ENCODE results near the gene MGAT3. TPM values are rescaled to one million over a fixed set of nuclear protein-coding genes. Genes with fewer than 3 reads are reported as not detected.
A peak's percentile ranks its signal among the peaks of the same experiment; 100 is the strongest.

Gene MGAT3
- total RNA-seq, 4 donors from 2014 or later = 0.08 to 1.3 (median 0.62) TPM

GRCh38 chr22:39526736-39527171, 69.9 kb downstream of the MGAT3 start:
- intact Hi-C loops (cut with DNase I) = no loop called here
- peak overlapping the region in 3 of 4 donors; percentile 62 to 70 (median 67) for H3K27ac ChIP-seq
- WGBS, 2 donors = 58 to 66% methylated on average over 2 to 4 of the region's 4 CpGs
- H3K4me3 ChIP-seq = no peak overlapping the region
- no peaks in the 10 kb centered on the region for H3K9me3 ChIP-seq
- peaks cover 12 to 68% (median 22%) of the 10 kb centered on the region in 3 donors for H3K36me3 ChIP-seq
- H3K27me3 ChIP-seq = no peaks in the 10 kb centered on the region
- no peak for DNase-seq
- no peak for TF ChIP-seq POLR2A (IDR thresholded peaks at IDR 0.05)
- TF ChIP-seq, protein P1, sequence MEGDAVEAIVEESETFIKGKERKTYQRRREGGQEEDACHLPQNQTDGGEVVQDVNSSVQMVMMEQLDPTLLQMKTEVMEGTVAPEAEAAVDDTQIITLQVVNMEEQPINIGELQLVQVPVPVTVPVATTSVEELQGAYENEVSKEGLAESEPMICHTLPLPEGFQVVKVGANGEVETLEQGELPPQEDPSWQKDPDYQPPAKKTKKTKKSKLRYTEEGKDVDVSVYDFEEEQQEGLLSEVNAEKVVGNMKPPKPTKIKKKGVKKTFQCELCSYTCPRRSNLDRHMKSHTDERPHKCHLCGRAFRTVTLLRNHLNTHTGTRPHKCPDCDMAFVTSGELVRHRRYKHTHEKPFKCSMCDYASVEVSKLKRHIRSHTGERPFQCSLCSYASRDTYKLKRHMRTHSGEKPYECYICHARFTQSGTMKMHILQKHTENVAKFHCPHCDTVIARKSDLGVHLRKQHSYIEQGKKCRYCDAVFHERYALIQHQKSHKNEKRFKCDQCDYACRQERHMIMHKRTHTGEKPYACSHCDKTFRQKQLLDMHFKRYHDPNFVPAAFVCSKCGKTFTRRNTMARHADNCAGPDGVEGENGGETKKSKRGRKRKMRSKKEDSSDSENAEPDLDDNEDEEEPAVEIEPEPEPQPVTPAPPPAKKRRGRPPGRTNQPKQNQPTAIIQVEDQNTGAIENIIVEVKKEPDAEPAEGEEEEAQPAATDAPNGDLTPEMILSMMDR (IDR thresholded peaks at IDR 0.05) = no peak
- peaks cover 60 to 97% (median 74%) of the 10 kb centered on the region in 3 donors for H3K4me1 ChIP-seq

GRCh38 chr22:39527481-39527961, 70.7 kb downstream of the MGAT3 start:
- peak overlapping the region; percentile 48 to 70 (median 64) for H3K27ac ChIP-seq
- H3K36me3 ChIP-seq = peaks cover 6 to 60% (median 14%) of the 10 kb centered on the region in 3 donors
- no peak for DNase-seq
- intact Hi-C loops (cut with DNase I) = no loop called here
- no peak overlapping the region for H3K4me3 ChIP-seq
- TF ChIP-seq POLR2A (IDR thresholded peaks at IDR 0.05) = no peak
- TF ChIP-seq, protein P1 (IDR thresholded peaks at IDR 0.05) = no peak
- H3K9me3 ChIP-seq = no peaks in the 10 kb centered on the region
- 28 to 56% methylated on average over 3 of the region's 6 CpGs for WGBS, 2 donors
- no peaks in the 10 kb centered on the region for H3K27me3 ChIP-seq
- H3K4me1 ChIP-seq = peaks cover 56 to 94% (median 69%) of the 10 kb centered on the region in 3 donors

DNA sequence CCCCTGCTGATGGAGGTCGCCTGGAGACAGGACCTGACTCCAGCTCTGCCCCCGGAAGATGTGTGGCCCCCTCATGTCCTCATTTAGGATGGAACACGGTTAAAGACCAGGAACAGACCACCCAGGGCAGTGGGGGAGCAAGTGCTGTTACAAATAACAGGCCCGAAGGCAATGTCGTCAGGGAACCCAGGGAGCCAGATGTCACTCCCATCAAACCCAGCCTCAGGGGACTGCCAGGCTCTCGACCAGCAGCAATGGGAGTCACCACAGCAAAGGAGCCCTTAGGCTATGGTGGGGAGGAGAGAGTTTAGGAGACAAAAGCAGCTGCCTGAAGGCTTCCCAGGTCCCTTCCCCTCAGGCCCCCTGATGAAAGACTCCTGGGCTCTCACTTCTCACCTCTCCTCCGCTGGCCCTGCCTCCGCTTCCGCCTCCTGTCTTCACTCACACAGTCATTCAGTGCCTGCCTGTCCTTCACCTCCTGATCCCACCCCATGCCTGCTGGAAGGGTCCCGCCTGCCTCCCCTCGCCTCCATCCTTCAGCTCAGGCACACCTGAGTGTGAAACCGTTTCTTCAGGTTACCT, 71.4 kb downstream of the MGAT3 start:
- TF ChIP-seq, protein P1 (IDR thresholded peaks at IDR 0.05) = no peak
- TF ChIP-seq POLR2A (IDR thresholded peaks at IDR 0.05) = no peak
- peak overlapping the region; percentile 48 to 70 (median 64) for H3K27ac ChIP-seq
- WGBS, 2 donors = 54 to 78% methylated on average over 8 to 10 of the region's 12 CpGs
- no peaks in the 10 kb centered on the region for H3K27me3 ChIP-seq
- H3K36me3 ChIP-seq = peaks cover 0 to 54% (median 11%) of the 10 kb centered on the region in 3 donors
- peak overlapping the region in 2 of 4 donors; percentile 14 to 15 for H3K4me3 ChIP-seq
- intact Hi-C loops (cut with DNase I) = no loop called here
- H3K4me1 ChIP-seq = peaks cover 50 to 91% (median 62%) of the 10 kb centered on the region in 3 donors
- DNase-seq = no peak
- no peaks in the 10 kb centered on the region for H3K9me3 ChIP-seq

DNA sequence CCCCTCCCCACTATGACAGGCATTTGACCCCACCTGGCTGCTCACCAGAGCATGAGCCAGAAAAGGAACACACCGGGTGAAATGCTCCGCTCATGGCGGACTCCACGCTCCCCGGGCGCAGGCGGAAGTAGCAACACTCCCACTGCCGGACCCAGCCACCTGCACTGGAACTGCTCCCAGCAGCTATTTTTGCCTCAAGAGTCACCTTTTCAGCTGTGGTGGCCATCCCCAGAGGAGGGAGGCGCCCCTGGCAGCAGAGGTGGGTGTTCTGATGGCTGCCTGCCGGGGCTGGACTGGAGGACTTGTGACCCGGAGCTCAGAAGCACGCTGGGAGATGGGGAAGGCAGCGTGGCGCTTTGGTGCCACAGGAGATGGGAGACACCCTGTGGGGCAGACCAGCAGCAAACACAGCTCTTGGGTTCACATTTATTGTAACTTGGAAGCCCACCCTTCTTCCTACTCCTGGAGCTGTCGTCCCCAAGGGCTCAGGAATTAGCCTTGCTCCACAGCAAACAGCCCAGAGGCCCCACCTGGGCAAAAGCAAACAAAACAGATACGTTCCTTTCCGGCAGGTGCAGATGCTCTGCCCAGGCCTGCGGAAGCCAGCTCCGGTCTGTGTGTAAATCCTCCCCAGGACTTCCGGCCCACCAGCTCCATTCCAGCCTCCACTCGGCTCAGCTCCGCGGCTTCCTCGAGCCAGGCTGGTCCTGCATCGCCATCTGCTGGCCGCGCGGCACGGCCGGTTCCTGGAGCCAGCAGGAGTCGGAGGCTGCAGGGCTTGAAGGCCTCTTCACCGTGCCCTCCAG, 72.1 kb downstream of the MGAT3 start:
- peaks cover 0 to 48% (median 10%) of the 10 kb centered on the region in 3 donors for H3K36me3 ChIP-seq
- peak overlapping the region; percentile 48 to 70 (median 64) for H3K27ac ChIP-seq
- WGBS, 2 donors = 0 to 26% methylated on average over 5 to 11 of the region's 32 CpGs
- no peaks in the 10 kb centered on the region for H3K9me3 ChIP-seq
- peak overlapping the region in 3 of 4 donors; percentile 14 to 50 (median 15) for H3K4me3 ChIP-seq
- DNase-seq = peak; percentile 60
- no peaks in the 10 kb centered on the region for H3K27me3 ChIP-seq
- intact Hi-C loops (cut with DNase I) = no loop called here
- H3K4me1 ChIP-seq = peaks cover 49 to 88% (median 55%) of the 10 kb centered on the region in 3 donors
- TF ChIP-seq, protein P1 (IDR thresholded peaks at IDR 0.05) = peak; percentile 96 to 99 (median 98)
- peak in 1 of 4 donors; percentile 55 for TF ChIP-seq POLR2A (IDR thresholded peaks at IDR 0.05)

GRCh38 chr22:39529487-39529851, 72.7 kb downstream of the MGAT3 start:
- Histone ChIP-seq H3K27me3 (no peaks in the 10 kb centered on the region), H3K4me1 (peaks cover 49 to 88% (median 53%) of the 10 kb centered on the region in 3 donors), H3K4me3 (peak overlapping the region in 3 of 4 donors; percentile 14 to 50 (median 15)), H3K27ac (peak overlapping the region; percentile 48 to 70 (median 64)), H3K36me3 (peaks cover 0 to 42% (median 4%) of the 10 kb centered on the region in 3 donors), H3K9me3 (no peaks in the 10 kb centered on the region)
- intact Hi-C loops (cut with DNase I) = no loop called here
- 45 to 53% methylated on average over 2 to 8 of the region's 17 CpGs for WGBS, 2 donors
- no peak for DNase-seq
- TF ChIP-seq POLR2A (IDR thresholded peaks at IDR 0.05) = no peak
- TF ChIP-seq, protein P1 (IDR thresholded peaks at IDR 0.05) = no peak
